Fibroblast of mammary gland (primary cell): ENCODE measurements around the gene TTBK2.

Source experiments
- DNase-seq: peaks from one replicate; pipeline ENCODE4 v3.0.0-alpha.2; 2010; ENCODE audit warnings: low read depth
- H3K4me3 ChIP-seq: 2 replicates; pipeline ENCODE4 v1.5.1; 2011; ENCODE audit warnings: low read depth, mild to moderate bottlenecking, low read length, moderate library complexity; ENCODE audit not compliant: control insufficient read depth
- TF ChIP-seq, protein P1 (sequence below): conservative IDR thresholded peaks from 2 replicates; pipeline ENCODE4 v1.5.1; 2011; ENCODE audit warnings: low read depth, low read length, inconsistent platforms; ENCODE audit not compliant: control insufficient read depth, insufficient read depth

TTBK2 gene

DNA sequence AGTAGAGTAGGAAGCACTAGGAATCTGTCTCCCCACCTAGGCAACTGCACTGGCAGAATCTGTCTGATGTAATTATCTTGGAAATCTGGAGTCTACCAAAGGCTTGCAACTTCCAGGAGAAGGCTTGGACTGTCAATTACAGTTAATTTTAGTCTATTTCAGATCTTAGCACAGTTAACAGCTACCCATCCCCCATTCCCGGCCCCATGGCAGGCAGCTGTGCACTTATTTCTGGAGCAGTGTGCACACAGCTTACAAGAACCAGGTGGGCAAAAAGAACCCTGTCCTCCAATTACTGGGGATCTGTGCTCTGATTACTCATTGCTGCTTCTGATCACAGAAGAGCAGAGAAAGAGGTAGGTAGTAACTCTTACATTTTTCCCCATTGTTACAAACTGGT, 171.3 kb downstream of the TTBK2 start:
- DNase-seq, result no peak
- TF ChIP-seq, protein P1, sequence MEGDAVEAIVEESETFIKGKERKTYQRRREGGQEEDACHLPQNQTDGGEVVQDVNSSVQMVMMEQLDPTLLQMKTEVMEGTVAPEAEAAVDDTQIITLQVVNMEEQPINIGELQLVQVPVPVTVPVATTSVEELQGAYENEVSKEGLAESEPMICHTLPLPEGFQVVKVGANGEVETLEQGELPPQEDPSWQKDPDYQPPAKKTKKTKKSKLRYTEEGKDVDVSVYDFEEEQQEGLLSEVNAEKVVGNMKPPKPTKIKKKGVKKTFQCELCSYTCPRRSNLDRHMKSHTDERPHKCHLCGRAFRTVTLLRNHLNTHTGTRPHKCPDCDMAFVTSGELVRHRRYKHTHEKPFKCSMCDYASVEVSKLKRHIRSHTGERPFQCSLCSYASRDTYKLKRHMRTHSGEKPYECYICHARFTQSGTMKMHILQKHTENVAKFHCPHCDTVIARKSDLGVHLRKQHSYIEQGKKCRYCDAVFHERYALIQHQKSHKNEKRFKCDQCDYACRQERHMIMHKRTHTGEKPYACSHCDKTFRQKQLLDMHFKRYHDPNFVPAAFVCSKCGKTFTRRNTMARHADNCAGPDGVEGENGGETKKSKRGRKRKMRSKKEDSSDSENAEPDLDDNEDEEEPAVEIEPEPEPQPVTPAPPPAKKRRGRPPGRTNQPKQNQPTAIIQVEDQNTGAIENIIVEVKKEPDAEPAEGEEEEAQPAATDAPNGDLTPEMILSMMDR, result no peak
- H3K4me3 ChIP-seq, result no peak overlapping the region

DNA sequence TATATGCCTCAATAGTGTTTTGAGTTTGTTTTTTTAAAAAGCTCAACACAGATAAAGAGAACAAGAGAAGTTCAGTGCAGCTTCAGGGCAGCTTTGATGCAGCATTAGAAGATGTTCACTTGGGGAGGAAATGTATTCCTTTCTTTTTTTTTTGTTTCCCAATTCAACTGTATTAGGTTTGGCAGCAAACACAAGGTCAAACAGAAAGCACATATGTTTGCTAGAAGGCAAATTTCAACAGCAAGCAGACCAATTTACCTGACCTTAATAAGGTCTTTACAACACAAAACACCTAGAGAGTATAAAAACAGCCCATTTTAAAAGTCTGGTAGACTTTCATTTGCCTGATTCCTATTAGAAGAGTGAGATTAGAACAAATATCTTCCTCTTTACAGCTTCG, 176.4 kb downstream of the TTBK2 start:
- TF ChIP-seq, protein P1, result no peak

DNA sequence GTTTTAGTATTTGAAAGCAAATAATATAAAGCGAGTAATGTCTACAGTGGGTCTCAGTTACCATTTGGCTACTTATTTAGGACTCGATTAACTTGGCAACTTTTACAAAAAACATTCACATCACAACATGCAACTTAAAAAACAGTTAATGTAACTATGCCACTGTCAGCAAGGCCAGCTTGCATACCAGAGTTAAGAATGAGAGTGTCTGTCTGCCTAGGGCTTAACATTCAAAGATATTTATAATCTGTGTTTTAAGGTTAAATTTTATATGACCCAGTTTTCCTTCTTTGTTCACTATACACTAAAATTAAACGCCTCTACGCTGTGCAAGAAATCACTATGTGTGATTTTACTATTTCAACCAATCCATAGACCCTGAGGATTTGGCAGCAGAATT, 178.4 kb downstream of the TTBK2 start:
- no peak for DNase-seq

More for the DNA sequence above, 176.4 kb downstream of the TTBK2 start:
- no peak overlapping the region for H3K4me3 ChIP-seq
- DNase-seq, result no peak

DNA sequence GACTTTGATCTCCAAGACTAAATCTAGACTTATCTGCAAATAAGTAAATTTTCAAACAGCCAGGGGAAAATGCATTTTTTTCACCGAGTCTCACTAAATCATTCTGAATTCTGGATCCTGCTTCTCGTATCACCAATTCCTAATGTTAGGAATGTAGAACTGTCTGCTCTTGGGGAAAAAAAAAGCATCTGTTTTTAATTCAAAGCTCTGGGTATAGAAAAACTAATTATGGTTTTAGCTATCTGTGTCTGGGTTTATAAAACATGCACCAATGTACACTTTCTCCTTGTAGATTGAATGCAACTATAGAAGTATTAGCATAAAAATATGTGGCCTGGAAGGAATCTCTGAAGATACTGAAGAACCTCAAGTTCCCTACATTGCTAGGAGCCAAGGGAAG, 178.9 kb downstream of the TTBK2 start:
- DNase-seq, result no peak
- TF ChIP-seq, protein P1, result no peak
- H3K4me3 ChIP-seq, result no peak overlapping the region

More for the DNA sequence above, 178.4 kb downstream of the TTBK2 start:
- TF ChIP-seq, protein P1, result no peak
- no peak overlapping the region for H3K4me3 ChIP-seq

DNA sequence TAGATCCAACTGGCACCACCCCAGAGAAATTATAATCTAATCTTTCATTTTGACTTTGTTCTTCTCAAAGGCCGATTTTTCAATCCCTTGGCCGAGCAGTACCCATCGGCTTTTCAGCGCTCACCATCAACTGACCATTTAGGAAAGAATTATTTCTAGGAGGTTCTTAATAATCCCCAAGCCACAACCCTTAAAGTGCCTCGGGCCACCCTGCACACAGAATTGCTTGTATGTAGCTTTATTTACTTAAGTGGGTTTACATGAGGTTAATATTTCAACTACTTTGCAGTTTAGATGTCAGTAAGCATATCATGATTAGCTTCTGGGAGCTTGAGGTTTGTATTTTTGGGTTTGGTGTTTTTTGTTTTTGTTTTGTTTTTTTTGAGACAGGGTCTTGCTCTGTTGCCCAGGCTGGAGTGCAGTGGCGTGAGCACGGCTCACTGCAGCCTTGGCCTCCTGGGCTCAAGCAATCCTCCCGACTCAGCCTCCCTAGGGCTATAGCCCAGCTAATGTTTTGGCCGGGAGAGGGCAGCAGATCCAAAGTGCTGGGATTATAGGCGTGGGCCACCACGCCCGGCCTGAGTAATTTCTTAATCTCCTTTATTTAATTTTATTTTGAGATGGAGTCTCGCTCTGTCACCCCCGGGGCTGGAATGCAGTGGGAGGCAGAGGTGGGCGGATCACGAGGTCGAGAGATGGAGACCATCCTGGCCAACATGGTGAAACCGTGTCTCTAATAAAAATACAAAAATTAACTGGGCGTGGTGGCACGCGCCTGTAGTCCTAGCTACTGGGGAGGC, 182.8 kb downstream of the TTBK2 start:
- peak; percentile 53 for DNase-seq
- TF ChIP-seq, protein P1, result peak; percentile 59
- H3K4me3 ChIP-seq, result peak overlapping the region; percentile 52

DNA sequence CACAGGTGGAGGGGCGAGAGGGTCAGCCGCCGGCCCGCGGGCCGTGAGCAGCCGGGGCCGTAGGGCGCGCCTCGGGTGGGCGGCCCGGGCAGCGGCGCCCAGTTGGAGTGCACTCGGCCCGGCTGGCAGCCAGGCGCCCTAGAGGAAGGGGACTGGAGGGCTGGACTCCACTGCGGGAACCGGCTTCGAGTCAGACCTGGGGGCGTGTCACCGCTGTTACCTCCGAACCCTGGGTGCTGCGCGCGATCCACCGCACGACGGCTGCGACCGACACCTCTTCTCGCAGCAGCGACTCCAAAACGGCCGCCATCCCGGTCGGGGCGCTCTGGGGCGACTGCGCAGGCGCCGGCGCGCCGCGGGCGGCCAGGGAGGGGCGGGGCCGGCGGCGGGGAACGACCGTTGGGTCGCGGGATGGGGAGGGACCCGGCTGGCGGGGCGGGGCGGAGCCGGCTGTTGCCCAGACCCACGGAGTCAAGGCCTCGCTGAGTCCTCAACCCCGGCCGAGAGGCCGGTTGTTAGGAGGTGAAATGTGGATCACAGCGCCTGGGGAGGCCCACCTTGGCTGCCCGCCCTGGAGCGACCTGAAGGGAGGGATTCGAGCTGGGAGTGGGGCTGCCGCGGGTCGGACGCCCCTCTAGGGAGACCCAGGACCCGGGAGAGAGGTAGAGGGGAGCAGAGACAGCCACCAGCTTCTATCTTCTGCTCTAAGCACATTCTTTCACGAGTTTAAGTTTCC, 183.6 kb downstream of the TTBK2 start, which contains the start of gene CDAN1:
TSS of gene CDAN1 (minus strand) at position 336 of the 736 bp plus-strand sequence. CDS start at position 310, 26 bp downstream.
- DNase-seq, result peak; percentile 74
- TF ChIP-seq, protein P1, result no peak
- peak within 1 kb of the TSS; percentile 74 for H3K4me3 ChIP-seq
